Left ventricle myocardium inferior (tissue), 1 donor: ENCODE results near the gene SLX1A. TPM values are rescaled to one million over a fixed set of nuclear protein-coding genes. Genes with fewer than 3 reads are reported as not detected.
"Not testable (repeated sequence)": the region's sequence is repeated elsewhere in the genome, so short reads cannot be mapped to it uniquely, and the experiment has no call there.

ENCODE experiments used
- DNase-seq: peaks from one replicate; pipeline ENCODE4 v3.0.0-alpha.2; 2020
- H3K27ac ChIP-seq: fragments of 200-600 bp; replicated peaks from 2 replicates; pipeline ENCODE4 v1.8.0; 2021
- H3K27me3 ChIP-seq: fragments of 200-600 bp; 2 replicates; pipeline ENCODE4 v1.8.0; 2021; ENCODE audit warnings: low read depth
- H3K36me3 ChIP-seq: fragments of 200-600 bp; 2 replicates; pipeline ENCODE4 v1.8.0; 2021
- H3K4me1 ChIP-seq: fragments of 200-600 bp; 2 replicates; pipeline ENCODE4 v1.8.0; 2021
- H3K4me3 ChIP-seq: fragments of 200-600 bp; 2 replicates; pipeline ENCODE4 v1.8.0; 2021; ENCODE audit warnings: mild to moderate bottlenecking, moderate library complexity
- H3K9me3 ChIP-seq: fragments of 200-600 bp; replicated peaks from 2 replicates; pipeline ENCODE4 v1.8.0; 2021
- CTCF ChIP-seq: fragments of 200-600 bp; IDR thresholded peaks from 2 replicates; pipeline ENCODE4 v1.8.0; 2021; ENCODE audit warnings: antibody characterized with exemption, mild to moderate bottlenecking, borderline replicate concordance
- intact Hi-C: fragments of 100-400 bp; cut with micrococcal nuclease; formaldehyde crosslinking; loops from one replicate; pipeline ENCODE4 v1.11.0; 2022
- long read RNA-seq: library from polyadenylated mRNA; unstranded; transcript quantifications from one replicate; pipeline ENCODE4 v2.0.0, GENCODE V29; 2021
- total RNA-seq: library from RNA; stranded (reverse); fragmentation: NEBNext Ultra II Directional; extraction: Animal tissue kit (Norgen Biotek cat#: 25700); gene quantifications from one replicate; pipeline ENCODE4 v1.2.1, GENCODE V29; 2021
- donor health status: DM: no; HTN: yes; CAD: no; lungs with severe emphysema.

Gene SLX1A
- total RNA-seq, result 7.5 TPM
- long read RNA-seq, transcript SLX1A-201 (6 exons, 1,091 nt), result major isoform, 9 of 14 reads
- long read RNA-seq, partial matches to known transcripts, result 2 of 14 reads
- long read RNA-seq, other reads (novel, unspliced or antisense), result 0 of 14 reads

DNA sequence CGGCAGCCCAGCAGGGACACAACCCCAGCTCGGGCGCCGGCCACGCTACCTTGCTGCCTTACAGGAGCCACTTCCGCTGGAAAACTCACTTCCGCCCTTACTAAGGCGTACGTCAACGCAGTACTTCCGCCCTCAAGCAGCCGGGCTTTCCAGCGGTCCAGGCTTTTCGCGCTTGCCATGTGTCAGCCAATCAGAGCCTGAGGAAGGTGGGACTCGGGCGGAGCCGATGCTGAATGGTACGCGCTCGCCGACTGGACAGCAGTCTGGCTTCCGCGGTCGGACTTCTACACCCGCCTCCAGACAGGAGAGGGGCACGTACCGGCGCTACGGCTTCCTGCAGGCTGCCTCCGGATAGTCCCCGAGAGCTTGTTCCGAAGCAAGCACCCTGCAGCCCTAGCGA, at the start of gene SLX1A, which contains the start of gene BOLA2B:
Gene SLX1A, plus strand, starts transcription at position 261 of the 400 bp plus-strand sequence. CDS start 210 bp downstream, outside the sequence.
Gene BOLA2B, minus strand, starts transcription at position 52 of the 400 bp plus-strand sequence. CDS start 71 bp downstream, outside the sequence.
- H3K9me3 ChIP-seq, intact Hi-C loops, H3K36me3 ChIP-seq, H3K27me3 ChIP-seq, DNase-seq, H3K4me1 ChIP-seq: not testable (repeated sequence)
- H3K4me3 ChIP-seq, result peak within 1 kb of the TSS; percentile 63
- peak within 1 kb of the TSS; percentile 66 for H3K27ac ChIP-seq

DNA sequence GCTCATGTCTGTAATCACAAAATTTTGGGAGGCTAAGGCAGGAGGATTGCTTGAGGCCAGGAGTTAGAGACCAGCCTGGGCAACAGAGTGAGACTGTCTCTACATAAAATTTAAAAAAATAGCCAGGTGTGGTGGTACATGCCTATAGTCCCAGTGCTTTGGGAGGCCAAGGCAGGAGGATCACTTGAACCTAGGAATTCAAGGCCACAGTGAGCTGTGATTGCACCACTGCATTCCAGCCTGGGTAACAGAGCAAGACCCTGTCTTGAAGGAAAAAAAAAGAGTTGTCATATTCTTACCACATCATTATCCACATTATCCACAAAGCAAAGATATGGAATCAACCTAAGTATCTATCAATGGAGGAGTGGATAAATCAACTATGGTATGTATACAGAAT, 49.7 kb upstream of the SLX1A start:
- H3K4me3 ChIP-seq, result no peak overlapping the region
- no peaks in the 10 kb centered on the region for H3K27me3 ChIP-seq
- no peaks in the 10 kb centered on the region for H3K36me3 ChIP-seq
- H3K27ac ChIP-seq, result no peak overlapping the region
- H3K4me1 ChIP-seq, result no peaks in the 10 kb centered on the region
- no peak for TF ChIP-seq CTCF
- H3K9me3 ChIP-seq, result peaks cover 4% of the 10 kb centered on the region
- intact Hi-C loops, result no loop called here
- DNase-seq, result no peak

DNA sequence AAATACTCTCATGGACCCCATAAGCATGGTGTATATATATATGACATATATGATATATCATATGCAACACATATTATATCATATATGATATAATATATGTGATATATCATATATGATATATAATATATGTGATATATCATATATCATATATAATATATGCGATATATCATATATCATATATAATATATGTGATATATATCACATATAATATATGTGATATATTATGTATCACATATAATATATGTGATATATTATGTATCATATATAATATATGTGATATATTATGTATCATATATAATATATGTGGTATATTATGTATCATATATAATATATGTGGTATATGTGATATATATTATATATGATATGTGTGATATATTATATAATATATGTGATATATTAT, 48.8 kb upstream of the SLX1A start:
- H3K27me3 ChIP-seq, result no peaks in the 10 kb centered on the region
- H3K27ac ChIP-seq, result no peak overlapping the region
- H3K4me1 ChIP-seq, result no peaks in the 10 kb centered on the region
- no peak for DNase-seq
- TF ChIP-seq CTCF, result no peak
- H3K36me3 ChIP-seq, result no peaks in the 10 kb centered on the region
- no peak overlapping the region for H3K4me3 ChIP-seq
- intact Hi-C loops, result no loop called here
- peaks cover 13% of the 10 kb centered on the region for H3K9me3 ChIP-seq

GRCh38 chr16:30145657-30146056, 48.0 kb upstream of the SLX1A start:
- Histone ChIP-seq H3K27ac (no peak overlapping the region), H3K36me3 (no peaks in the 10 kb centered on the region), H3K4me3 (no peak overlapping the region), H3K4me1 (no peaks in the 10 kb centered on the region), H3K27me3 (no peaks in the 10 kb centered on the region), H3K9me3 (peaks cover 17% of the 10 kb centered on the region)
- no peak for DNase-seq
- TF ChIP-seq CTCF, result no peak
- intact Hi-C loops, result no loop called here

- Histone ChIP-seq H3K9me3 (peaks cover 17% of the 10 kb centered on the region), H3K4me1 (no peaks in the 10 kb centered on the region), H3K36me3 (no peaks in the 10 kb centered on the region), H3K27me3 (no peaks in the 10 kb centered on the region), H3K27ac (no peak overlapping the region), H3K4me3 (no peak overlapping the region)
- no peak for DNase-seq
- TF ChIP-seq CTCF, result no peak
- intact Hi-C loops, result no loop called here
Measured at GRCh38 chr16:30147843-30148510, 45.7 kb upstream of the SLX1A start.

- Histone ChIP-seq H3K9me3 (peaks cover 17% of the 10 kb centered on the region), H3K27me3 (no peaks in the 10 kb centered on the region), H3K4me3 (no peak overlapping the region), H3K27ac (no peak overlapping the region), H3K36me3 (no peaks in the 10 kb centered on the region), H3K4me1 (no peaks in the 10 kb centered on the region)
- DNase-seq, result no peak
- intact Hi-C loops, result no loop called here
- TF ChIP-seq CTCF, result no peak
Measured at GRCh38 chr16:30149250-30149930, 44.3 kb upstream of the SLX1A start.
